ENCODE results near the gene USP2. TPM values are rescaled to one million over a fixed set of nuclear protein-coding genes. Genes with fewer than 3 reads are reported as not detected.
"Not testable (repeated sequence)": the region's sequence is repeated elsewhere in the genome, so short reads cannot be mapped to it uniquely, and the experiment has no call there.

Gene USP2
- total and polyA plus RNA-seq, 2 donors (not counting 1 experiment from before 2014, with no cell fraction given) = 0.66 to 2.3 TPM

- H3K27ac ChIP-seq (ENCODE audit: insufficient read depth, low read length) = no peak overlapping the region
- H3K4me2 ChIP-seq (ENCODE audit: extremely low read depth, insufficient read depth, low read length) = no peak overlapping the region
- TF ChIP-seq CTCF (conservative IDR thresholded peaks at IDR 0.05 in 1 of 2, IDR thresholded peaks at IDR 0.05 in 1 of 2; ENCODE audit: low read depth in 1 of 2, low read length in 2 of 2) = no peak
- TF ChIP-seq EZH2 (IDR thresholded peaks at IDR 0.05; ENCODE audit: low read length, missing control alignments) = no peak
- no peaks in the 10 kb centered on the region for H3K79me2 ChIP-seq (ENCODE audit: control insufficient read depth, insufficient read depth, low read length)
- H3K27me3 ChIP-seq (ENCODE audit: control insufficient read depth, insufficient read depth, low read length) = peaks cover 5% of the 10 kb centered on the region
- no peaks in the 10 kb centered on the region for H3K36me3 ChIP-seq (ENCODE audit: control insufficient read depth, insufficient read depth, low read length)
- H2AFZ ChIP-seq (ENCODE audit: low read length) = no peak overlapping the region
- H3K9me3 ChIP-seq (ENCODE audit: control insufficient read depth, insufficient read depth, low read depth, low read length) = no peaks in the 10 kb centered on the region
- no peak overlapping the region for H3K4me3 ChIP-seq (replicated peaks in 1 of 4; ENCODE audit: control extremely low read depth in 1 of 4, insufficient read depth in 1 of 4, low read depth in 3 of 4, low read length in 4 of 4)
- no peaks in the 10 kb centered on the region for H3K4me1 ChIP-seq (ENCODE audit: control insufficient read depth, extremely low read depth, insufficient read depth, low read length)
- no peaks in the 10 kb centered on the region for H4K20me1 ChIP-seq (ENCODE audit: control insufficient read depth, extremely low read depth, insufficient read depth, low read length)
- H3K9ac ChIP-seq (ENCODE audit: insufficient read depth, low read length) = no peak overlapping the region
- no peak for DNase-seq (ENCODE audit: low read depth in 2 of 2)
These were observed 28.2 kb upstream of the USP2 start for GRCh38 chr11:119409731-119410130.

GRCh38 chr11:119406005-119406404, 24.5 kb upstream of the USP2 start:
- no peaks in the 10 kb centered on the region for H3K79me2 ChIP-seq (ENCODE audit: control insufficient read depth, insufficient read depth, low read length)
- TF ChIP-seq EZH2 (IDR thresholded peaks at IDR 0.05; ENCODE audit: low read length, missing control alignments) (no peak), CTCF (conservative IDR thresholded peaks at IDR 0.05 in 1 of 2, IDR thresholded peaks at IDR 0.05 in 1 of 2; ENCODE audit: low read depth in 1 of 2, low read length in 2 of 2) (no peak)
- peaks cover 11% of the 10 kb centered on the region for H3K27me3 ChIP-seq (ENCODE audit: control insufficient read depth, insufficient read depth, low read length)
- H4K20me1 ChIP-seq (ENCODE audit: control insufficient read depth, extremely low read depth, insufficient read depth, low read length) = no peaks in the 10 kb centered on the region
- no peak overlapping the region for H3K4me2 ChIP-seq (ENCODE audit: extremely low read depth, insufficient read depth, low read length)
- no peak overlapping the region for H3K9ac ChIP-seq (ENCODE audit: insufficient read depth, low read length)
- no peak overlapping the region for H2AFZ ChIP-seq (ENCODE audit: low read length)
- DNase-seq (ENCODE audit: low read depth in 2 of 2) = peak in 1 of 2 donors; percentile 73
- no peaks in the 10 kb centered on the region for H3K9me3 ChIP-seq (ENCODE audit: control insufficient read depth, insufficient read depth, low read depth, low read length)
- no peak overlapping the region for H3K27ac ChIP-seq (ENCODE audit: insufficient read depth, low read length)
- H3K36me3 ChIP-seq (ENCODE audit: control insufficient read depth, insufficient read depth, low read length) = no peaks in the 10 kb centered on the region
- H3K4me1 ChIP-seq (ENCODE audit: control insufficient read depth, extremely low read depth, insufficient read depth, low read length) = no peaks in the 10 kb centered on the region
- no peak overlapping the region for H3K4me3 ChIP-seq (replicated peaks in 1 of 4; ENCODE audit: control extremely low read depth in 1 of 4, insufficient read depth in 1 of 4, low read depth in 3 of 4, low read length in 4 of 4)

GRCh38 chr11:119405448-119405847, 24.0 kb upstream of the USP2 start:
- not testable (repeated sequence) for H2AFZ ChIP-seq (ENCODE audit: low read length); H3K36me3 ChIP-seq (ENCODE audit: control insufficient read depth, insufficient read depth, low read length); H3K9me3 ChIP-seq (ENCODE audit: control insufficient read depth, insufficient read depth, low read depth, low read length); DNase-seq (ENCODE audit: low read depth in 2 of 2); H3K4me2 ChIP-seq (ENCODE audit: extremely low read depth, insufficient read depth, low read length); H3K4me1 ChIP-seq (ENCODE audit: control insufficient read depth, extremely low read depth, insufficient read depth, low read length); H3K9ac ChIP-seq (ENCODE audit: insufficient read depth, low read length); H3K27ac ChIP-seq (ENCODE audit: insufficient read depth, low read length); H4K20me1 ChIP-seq (ENCODE audit: control insufficient read depth, extremely low read depth, insufficient read depth, low read length); H3K79me2 ChIP-seq (ENCODE audit: control insufficient read depth, insufficient read depth, low read length); H3K4me3 ChIP-seq (replicated peaks in 1 of 4; ENCODE audit: control extremely low read depth in 1 of 4, insufficient read depth in 1 of 4, low read depth in 3 of 4, low read length in 4 of 4)
- peaks cover 10% of the 10 kb centered on the region for H3K27me3 ChIP-seq (ENCODE audit: control insufficient read depth, insufficient read depth, low read length)
